GM13977 (cell line): ENCODE data around the gene MAML3.

Experiments
- DNase-seq: peaks from one replicate; pipeline ENCODE4 v3.0.0; 2012; ENCODE audit warnings: low spot score
- in situ Hi-C: fragments of 300-500 bp; cut with MboI; formaldehyde crosslinking; loops from one replicate; pipeline ENCODE4 v1.12.0; 2022; ENCODE audit warnings: low sequenced_read_pairs, low pct_unique_long_range_greater_than_20kb, mixed read lengths, inconsistent platforms; ENCODE audit not compliant: unreplicated experiment
- TF ChIP-seq, protein P1 (sequence below): IDR thresholded peaks from 2 replicates; pipeline ENCODE4 v1.5.1; 2012; ENCODE audit warnings: mild to moderate bottlenecking, control low read depth; ENCODE audit not compliant: insufficient read depth; ENCODE audit errors: extremely low read depth, missing control alignments

Gene MAML3

DNA sequence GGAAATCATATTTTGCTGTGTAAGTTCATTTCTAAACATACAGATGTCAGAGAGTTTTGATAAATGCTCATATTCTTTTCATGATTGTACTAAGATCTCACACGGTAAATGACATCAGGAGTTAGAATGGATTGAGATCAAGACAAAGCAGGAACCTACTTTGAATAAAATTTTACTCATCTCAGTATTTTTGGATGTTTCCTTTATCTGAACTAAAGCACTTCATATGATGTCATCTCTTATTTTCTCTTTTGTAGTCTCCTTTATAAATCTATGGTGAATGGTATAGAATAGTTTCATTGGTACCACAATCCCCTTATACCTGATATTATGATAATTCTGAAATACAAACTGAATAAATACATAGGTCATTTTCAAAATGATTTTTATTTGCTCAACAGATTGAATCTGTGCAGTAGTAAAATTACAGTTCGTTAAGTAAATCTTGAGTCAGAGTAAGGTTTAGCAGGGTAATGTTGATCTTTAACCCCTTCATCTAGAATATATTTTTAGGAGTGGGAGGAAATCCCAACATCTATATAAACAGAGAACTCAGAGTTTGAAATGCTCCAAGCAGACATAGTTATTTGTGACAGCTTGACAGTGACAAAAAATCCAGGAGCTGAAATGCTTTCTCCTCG lies 308.4 kb downstream of the MAML3 start:
- in situ Hi-C loops, result no loop called here
- DNase-seq, result no peak
- TF ChIP-seq, protein P1, sequence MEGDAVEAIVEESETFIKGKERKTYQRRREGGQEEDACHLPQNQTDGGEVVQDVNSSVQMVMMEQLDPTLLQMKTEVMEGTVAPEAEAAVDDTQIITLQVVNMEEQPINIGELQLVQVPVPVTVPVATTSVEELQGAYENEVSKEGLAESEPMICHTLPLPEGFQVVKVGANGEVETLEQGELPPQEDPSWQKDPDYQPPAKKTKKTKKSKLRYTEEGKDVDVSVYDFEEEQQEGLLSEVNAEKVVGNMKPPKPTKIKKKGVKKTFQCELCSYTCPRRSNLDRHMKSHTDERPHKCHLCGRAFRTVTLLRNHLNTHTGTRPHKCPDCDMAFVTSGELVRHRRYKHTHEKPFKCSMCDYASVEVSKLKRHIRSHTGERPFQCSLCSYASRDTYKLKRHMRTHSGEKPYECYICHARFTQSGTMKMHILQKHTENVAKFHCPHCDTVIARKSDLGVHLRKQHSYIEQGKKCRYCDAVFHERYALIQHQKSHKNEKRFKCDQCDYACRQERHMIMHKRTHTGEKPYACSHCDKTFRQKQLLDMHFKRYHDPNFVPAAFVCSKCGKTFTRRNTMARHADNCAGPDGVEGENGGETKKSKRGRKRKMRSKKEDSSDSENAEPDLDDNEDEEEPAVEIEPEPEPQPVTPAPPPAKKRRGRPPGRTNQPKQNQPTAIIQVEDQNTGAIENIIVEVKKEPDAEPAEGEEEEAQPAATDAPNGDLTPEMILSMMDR, result no peak

- TF ChIP-seq, protein P1, result no peak
- in situ Hi-C loops, result no loop called here
- no peak for DNase-seq
Observed at GRCh38 chr4:139844459-139845036, 309.4 kb downstream of the MAML3 start.

GRCh38 chr4:139844057-139844456 lies 309.9 kb downstream of the MAML3 start:
- TF ChIP-seq, protein P1, result no peak
- in situ Hi-C loops, result no loop called here
- DNase-seq, result no peak

- TF ChIP-seq, protein P1, result no peak
- in situ Hi-C loops, result no loop called here
- DNase-seq, result no peak
Observed at GRCh38 chr4:139843641-139844040, 310.3 kb downstream of the MAML3 start.

DNA sequence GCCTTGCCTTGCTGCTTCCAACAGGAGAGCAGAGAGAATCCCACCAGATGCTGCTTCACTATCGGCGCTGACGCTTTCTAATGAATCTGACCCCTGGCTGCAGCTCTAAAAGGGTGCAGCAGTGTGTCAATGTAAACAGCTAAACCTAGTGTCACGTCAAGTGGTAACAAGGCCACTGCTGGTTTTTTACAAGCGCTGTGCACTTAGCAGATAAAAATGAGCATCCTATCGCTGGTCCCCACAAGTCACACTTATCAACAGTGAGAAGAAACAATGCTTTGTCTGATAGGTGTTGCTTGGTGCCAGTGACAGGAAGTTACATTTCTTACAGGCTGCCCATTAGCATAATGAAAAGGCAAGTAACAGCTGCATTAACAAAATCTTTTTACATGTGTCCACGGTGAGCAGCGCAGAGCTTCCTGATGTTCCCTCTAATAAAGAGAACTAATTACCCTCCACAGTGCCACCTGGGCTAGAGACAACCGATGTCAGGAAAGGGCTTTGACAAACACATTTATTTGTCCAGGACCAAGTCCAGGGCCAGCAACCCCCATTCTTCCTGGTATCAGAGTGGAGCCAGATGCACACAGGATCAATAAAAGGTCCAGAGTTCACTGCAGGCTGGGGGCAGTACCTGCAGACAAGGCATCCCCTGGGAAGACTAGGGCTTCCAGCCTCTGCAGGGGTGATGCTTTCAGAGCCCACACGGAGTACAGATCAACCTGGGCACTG lies 312.4 kb downstream of the MAML3 start:
- in situ Hi-C loops, result no loop called here
- TF ChIP-seq, protein P1, result no peak
- DNase-seq, result no peak

GRCh38 chr4:139840773-139841172 lies 313.2 kb downstream of the MAML3 start:
- TF ChIP-seq, protein P1, result no peak
- in situ Hi-C loops, result no loop called here
- DNase-seq, result no peak
